SKM-1 (cell line): ENCODE data around the gene RPSA.
"Not testable (repeated sequence)": the region's sequence is repeated elsewhere in the genome, so short reads cannot be mapped to it uniquely, and the experiment has no call there.

ENCODE experiments used
- DNase-seq: peaks from one replicate; lab custom pipeline; 2025; ENCODE audit not compliant: unreplicated experiment; lab: John Stamatoyannopoulos, UW

The RPSA gene

GRCh38 chr3:39418556-39419225 lies 12.2 kb downstream of the RPSA start:
- not testable (repeated sequence) for DNase-seq

DNA sequence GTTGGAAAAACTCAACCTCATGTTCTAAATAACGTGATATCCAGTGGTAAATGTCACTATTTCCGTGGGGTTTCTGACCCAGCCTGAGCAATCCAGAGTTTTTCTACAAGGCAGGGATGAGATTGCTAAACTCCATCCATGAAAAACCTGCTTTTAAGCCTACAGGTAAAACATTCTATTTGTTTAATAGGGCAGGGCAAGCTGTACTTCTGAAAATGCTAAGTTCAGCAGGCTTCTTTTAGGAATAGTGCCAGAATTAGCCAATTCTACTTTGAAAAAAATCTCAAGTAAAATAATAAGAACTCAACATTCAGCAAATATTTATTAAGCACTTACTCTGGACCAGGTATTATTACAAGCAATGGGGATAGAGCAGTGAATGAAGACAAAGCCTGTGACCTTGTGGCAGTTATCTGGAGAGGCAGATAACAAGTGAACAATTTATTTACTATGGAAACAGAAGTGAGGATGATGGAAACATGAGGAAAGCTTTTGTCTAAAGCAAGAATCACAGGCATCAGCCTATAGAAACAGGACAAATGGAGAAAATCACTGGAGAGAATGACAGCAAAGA lies 13.3 kb downstream of the RPSA start:
- no peak for DNase-seq

DNA sequence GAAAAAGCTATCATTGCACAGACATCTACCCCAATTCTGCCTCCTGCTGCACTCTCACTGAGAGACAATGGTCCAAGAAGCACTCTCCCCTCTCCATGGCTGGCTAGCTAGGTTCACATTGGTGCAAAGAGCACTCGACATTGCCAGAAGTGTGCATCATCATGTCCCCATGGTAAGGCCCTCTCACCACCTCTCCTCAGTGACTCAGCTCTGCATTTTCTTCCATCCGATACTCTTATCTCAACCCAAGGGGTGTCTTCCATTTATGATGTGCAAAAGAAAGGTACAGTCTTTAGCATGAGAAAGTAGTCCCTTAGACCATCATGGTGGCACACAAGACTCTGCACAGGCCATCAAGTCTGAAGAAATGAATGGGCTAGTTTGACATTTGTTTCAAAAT lies 14.0 kb downstream of the RPSA start:
- no peak for DNase-seq

GRCh38 chr3:39423436-39423970 lies 17.0 kb downstream of the RPSA start:
- DNase-seq, result no peak

GRCh38 chr3:39426312-39426711 lies 19.8 kb downstream of the RPSA start:
- no peak for DNase-seq

DNA sequence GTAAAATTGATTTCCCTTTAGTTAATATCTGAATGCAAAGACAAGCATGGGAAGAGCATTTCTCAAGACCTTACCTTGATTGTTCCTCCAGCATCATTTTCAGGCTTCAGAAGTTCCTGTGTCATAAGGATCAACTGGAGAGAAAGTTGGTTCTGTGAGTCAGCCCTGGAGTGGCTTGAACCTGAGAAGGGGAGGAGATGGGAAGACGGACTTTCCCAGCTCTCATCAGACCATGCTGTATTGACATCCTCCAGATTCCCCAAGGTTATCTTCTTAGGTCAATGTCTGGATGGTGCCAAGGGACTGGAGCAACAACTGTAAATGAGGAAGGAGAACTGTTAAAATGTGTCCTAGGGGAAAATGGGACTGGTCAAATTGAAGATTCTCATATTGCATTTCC lies 21.0 kb downstream of the RPSA start:
- DNase-seq, result no peak

- no peak for DNase-seq
Measured at GRCh38 chr3:39428745-39429201, 22.3 kb downstream of the RPSA start.

DNA sequence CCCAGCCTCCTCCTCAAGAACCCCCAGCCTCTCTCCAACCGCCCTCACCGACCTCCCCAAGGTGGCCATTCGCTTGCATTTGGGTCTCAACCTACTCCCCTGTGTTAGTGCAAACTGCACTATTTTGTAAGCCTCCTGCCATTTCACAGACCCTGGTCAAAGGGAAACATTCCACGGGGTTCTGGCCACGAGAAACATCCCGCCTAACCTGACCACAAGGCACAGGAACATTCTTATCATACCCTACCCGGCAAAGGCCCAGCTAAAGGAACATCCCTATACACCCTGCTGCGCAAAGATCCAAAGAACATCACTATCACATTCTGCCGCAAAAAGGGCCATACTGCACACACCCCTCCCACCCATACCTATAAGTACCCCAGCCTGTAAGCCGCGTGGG lies 22.9 kb downstream of the RPSA start:
- no peak for DNase-seq

GRCh38 chr3:39432342-39432741 lies 25.8 kb downstream of the RPSA start:
- no peak for DNase-seq

DNA sequence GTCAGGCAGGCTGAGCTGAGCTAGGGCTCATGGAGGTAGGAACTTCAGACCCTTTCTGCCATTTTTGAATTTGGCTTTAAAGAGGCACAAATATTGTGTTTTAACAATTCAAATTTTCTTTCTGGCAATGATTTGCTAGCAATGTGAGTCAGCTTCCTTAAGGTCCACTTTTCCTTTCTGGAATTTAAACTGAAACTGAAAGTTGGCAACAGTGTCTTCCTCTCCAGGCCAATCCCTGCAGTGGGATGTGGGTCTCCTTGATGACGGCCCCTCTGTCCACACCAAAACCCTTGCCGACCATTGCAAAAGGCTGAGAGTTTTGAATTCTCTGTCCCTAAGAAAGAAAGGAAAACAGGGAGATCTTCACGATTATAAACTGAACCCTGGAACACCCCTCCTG lies 27.1 kb downstream of the RPSA start:
- DNase-seq, result no peak

DNA sequence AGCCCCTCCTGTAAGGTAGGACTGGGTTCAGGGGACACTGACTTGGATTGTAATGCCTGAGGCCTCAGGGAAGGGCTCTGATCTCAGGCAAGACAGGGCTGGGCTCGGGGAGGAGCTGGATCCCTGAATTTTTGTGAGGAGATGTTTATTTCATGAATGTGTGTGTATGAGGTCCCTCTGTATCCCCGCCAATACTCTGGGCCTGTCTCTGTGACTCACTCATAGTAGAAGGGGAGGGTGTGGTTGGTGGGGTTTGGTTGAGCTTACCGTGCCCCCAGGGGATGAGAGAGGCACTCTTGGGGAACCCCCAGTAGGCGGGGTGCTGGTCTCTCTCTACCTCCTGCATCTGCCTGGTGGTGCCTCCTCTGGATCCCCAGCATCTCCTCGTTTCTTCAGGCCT lies 28.1 kb downstream of the RPSA start:
- no peak for DNase-seq

GRCh38 chr3:39435006-39435748 lies 28.7 kb downstream of the RPSA start:
- no peak for DNase-seq

GRCh38 chr3:39438880-39439279 lies 32.4 kb downstream of the RPSA start:
- DNase-seq, result no peak

GRCh38 chr3:39440316-39440715 lies 33.8 kb downstream of the RPSA start:
- DNase-seq, result no peak

DNA sequence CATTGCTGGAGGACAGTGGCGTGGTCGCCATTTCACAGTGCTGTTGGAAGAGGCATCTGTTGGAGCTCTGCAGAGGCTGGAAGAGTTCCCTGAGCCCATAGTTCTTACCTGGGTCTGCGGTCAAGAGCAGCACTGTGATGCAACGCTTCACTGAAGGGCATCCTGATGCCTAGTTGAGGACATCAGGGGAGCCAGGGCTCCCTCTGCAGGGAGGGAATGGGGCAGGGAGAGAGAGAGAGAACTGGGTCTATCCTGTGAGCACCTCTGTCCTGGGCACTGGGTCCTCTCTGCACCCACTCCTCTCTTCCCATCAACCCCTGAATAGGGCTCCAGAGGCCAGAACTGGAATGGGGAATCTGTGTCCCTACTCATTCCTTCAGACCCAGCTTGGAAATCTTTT lies 37.0 kb downstream of the RPSA start:
- DNase-seq, result no peak

DNA sequence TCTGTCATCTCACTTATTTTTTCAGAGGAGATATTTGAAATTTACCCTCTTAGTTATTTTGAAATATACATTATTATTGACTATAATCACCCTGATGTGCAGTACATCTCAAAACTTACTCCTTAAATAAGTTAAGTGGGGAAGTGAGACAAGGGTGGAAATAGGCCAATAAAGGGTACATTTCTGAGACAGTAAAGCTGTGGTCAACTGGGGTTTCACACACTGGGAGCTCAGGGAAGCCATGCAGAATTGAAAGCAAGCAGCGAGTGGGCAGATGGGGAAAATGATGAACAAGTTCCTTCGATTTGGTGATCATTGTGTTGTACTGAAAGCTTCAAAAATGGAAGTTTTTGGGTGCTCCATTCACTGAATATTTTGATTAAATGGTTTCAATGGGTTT lies 39.4 kb downstream of the RPSA start:
- no peak for DNase-seq

DNA sequence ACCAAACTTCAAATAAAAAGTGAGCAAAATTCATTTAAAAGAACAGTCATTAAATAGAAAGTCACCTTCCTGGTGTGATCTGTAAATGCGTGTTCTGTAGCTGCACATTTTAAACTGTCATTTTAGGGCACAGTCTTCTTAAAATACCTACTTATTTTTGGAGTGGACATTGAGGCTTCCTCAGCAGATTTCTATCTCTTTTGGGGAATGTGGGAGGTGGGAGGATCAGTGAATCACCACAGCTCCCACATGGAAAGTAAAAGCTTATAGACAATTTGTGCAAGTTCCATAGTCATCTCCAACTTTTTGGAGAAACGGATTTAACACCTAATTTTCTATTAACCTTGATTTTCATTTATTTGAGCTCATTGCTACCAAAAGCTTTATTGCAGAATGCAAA lies 39.9 kb downstream of the RPSA start:
- no peak for DNase-seq

DNA sequence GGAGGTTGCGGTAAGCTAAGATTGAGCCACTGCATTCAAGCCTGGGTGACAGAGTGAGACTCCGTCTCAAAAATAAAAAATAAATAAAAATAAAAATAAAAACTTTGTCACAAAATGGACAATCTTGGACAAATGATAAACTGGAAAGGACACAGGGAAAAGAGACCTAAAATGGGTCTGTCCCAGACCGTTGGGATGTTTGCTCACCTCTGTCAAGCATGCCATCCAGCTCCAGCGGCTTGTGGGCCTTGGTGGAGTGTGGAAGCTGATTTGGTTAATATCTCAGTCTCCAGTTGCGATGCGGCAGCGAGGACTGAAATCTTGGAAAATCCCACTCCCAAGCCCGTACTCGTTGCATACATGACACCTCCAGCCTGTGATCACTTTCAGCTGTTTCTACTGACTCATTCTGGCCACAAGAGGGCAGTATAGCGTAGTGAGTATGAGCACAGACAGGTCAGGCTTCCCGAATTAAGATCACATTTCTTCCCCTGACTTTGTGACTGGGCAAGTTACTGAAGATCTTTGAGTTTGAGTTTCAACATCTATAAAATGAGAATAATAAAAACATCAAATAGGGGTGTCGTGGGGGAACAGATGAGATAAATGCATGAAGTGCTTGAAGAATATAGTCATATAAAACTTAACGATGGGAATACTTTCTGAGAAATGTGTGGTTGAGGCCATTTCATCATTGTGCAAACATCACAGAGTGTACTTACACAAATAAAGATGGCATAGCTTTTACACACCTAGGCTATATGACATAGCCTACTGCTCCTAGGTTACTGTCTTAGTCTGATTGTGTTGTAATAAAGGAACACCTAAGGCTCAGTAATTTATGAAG lies 41.3 kb downstream of the RPSA start:
- peak; percentile 63 for DNase-seq

- DNase-seq, result no peak
Measured at GRCh38 chr3:39448506-39449233, 42.1 kb downstream of the RPSA start.

DNA sequence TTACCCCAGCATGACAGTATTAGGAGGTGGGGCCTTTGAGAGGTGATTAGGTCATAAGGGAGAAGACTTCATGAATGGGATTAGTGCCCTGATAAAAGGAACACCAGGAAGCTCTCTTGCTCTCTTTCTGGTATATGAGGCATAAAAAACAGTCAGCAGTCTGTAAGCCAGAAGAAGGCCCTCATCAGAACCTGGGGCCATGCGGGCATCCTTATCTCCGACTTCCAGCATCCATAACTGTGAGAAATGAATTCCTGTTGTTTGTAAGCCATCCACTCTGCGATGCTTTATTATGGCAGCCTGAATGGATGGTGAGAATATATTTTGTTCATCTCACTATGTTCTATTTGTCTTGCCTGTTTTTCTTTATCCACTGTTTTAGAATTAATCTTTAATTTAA lies 43.3 kb downstream of the RPSA start:
- DNase-seq, result no peak

GRCh38 chr3:39453134-39453533 lies 46.6 kb downstream of the RPSA start:
- no peak for DNase-seq
